Glomerular visceral epithelial cell (primary cell): Measurements from ENCODE around the gene RPL13A.
"Not testable (repeated sequence)": the region's sequence is repeated elsewhere in the genome, so short reads cannot be mapped to it uniquely, and the experiment has no call there.

ENCODE experiments used
- DNase-seq: peaks from one replicate; pipeline ENCODE4 v3.0.0-alpha.2; 2016; ENCODE audit errors: extremely low spot score

The RPL13A gene

GRCh38 chr19:49487277-49488045 lies at the start of gene RPL13A:
RPL13A (plus strand) TSS chr19:49487608; CDS start chr19:49487630, 22 bp downstream.
- peak; percentile 100 for DNase-seq

DNA sequence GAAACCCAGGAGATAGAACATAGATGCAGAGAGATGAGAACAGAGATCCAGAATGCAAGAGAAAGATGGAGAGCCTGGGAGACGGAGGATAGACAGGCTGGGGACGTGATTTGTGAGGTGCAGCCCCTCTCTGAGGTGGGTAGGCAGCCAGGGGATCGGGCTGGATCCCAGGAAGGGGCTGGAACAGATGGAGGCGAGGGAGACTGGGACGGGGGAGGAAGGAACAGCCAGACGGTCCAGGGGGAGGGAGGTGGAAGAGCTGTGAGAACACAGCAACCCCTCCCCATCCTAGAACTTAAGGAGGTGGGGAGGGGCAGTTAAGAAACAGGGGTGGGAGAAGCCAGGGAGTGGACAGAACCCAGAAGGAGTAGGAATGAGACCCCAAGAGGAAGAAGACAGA lies 49.1 kb upstream of the RPL13A start:
- DNase-seq, result no peak

DNA sequence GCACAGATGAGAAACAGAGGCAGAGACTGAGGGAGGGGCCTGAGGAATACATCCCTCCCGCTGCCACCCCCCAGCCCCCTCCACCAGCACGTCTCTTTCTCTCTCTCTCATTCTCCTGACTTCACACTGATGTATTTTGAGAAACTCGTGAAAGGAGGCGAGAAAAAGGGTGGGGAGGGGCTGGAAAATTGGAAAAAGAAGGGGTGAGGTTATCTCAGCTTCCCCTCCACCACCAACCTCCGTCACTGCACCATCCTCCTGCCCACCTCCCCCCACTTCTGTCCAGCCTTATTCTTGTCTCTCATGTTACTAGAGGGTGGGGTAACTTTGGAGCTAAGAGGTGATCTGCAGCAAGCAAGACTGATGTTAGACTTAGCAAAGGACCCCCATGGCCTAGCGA lies 47.6 kb upstream of the RPL13A start:
- DNase-seq, result no peak

DNA sequence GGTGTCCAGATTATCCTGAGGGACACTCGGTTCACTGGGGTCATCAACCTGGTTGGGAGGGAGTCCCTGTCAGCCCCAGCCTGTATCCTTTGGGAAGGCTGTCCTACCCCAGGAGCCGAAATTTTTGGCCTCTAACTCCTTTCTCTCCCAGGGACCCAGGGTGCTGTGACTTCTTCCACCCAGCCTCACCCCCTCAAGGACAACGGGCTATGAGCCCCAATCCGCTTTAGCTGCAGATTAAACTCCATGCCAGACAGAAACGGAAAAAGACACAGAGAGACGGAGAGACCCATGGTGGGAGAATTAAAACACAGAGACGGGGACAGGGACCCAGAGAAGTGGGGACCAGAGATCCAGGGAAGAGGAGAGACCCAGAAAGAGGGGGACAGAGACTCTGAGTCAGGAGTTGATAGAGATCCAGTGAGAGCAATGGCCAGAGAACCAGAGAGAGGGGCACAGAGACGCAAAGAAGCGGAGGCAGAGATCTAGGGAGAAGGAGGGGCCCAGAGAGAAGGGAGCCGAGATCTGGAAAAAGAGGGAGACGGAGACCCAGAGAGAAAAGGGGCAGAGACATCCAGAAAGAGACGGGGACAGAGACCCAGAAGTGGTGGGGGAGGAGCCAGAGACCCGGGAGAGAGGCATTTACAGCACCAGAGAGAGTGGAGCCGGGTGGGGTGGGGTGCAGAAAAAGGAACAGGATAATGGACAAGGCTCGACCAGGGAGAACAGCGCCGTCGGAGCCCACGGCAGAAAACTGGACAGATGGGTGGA lies 46.8 kb upstream of the RPL13A start:
- no peak for DNase-seq

DNA sequence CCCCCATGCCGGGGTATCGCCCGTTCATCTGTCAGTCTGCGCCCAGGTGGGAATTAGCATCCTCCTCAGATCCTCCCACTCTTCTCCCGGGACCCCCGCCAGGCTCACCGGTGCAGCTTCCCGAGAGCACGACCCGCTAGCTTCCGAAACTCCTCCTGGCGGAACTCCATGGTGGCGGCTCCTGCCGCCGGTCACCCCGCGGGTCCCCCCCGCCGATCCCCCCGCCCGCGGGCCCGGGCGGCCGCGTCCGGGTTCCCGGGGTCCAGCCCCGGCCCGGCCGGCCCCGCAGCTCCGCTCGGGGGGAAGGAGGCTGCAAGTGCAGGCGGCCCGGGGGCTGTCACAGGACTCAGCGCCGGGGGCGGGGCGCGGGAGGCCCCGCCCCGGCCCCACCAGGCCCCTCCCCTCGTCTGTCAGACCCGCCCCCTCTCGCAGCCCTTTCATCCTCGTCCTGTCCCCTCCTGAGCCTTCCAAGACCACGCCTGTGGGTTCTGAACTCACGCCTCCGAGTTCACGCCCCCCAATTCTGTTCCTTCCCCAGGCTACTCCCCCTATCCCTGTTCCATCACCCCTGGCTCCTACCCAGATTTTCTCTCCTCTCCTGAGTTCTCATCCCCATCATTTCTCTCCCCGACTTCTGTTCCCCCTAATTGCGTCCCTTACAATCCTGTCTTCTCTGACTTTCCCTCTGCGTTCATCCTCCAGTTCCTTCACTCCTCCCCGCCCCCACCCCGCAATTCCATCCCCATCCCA lies 46.0 kb upstream of the RPL13A start, which contains the start of gene SLC17A7:
Gene SLC17A7 (minus strand): TSS at position 318 of the 750 bp plus-strand sequence. CDS start 148 bp downstream, at position 170.
- peak; percentile 12 for DNase-seq

DNA sequence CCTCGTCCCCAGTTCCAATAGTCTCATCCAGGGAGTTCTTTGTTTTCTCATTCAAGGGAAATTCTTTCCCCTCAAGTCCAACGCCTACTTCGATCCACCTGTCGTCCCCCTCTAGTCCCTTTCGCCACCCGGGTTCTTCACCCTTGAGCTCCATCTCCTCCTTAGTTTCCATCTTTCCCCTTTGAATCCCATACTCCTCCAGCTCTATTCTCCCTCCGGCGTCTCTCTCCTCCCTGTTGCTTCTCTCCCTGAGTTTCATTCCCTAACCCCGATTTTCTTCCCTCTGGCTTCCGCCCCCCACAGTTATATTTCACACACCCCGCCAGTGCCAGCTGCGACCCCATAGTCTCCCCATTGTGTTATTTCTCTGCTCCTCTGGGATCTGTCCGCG lies 45.5 kb upstream of the RPL13A start:
- DNase-seq, result no peak

DNA sequence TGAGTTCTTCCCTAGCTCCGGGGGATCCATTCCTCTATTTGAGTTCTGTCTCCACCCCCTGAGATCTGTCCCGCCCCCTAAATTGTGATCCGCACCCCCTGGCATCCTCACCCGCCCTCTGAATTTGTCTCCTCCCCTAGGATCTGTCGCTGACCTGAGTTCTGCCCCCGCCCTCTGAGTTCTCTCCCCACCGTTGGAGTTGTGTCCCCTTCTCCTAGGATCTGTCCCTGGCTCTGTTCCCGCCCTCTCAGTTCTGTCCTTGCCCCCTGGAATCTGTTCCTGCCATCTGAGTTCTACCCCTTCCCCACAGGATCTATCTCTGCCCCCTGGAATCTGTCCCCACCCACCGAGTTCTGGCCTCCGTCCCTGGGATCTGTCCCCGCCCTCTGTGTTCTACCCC lies 45.1 kb upstream of the RPL13A start:
- peak; percentile 13 for DNase-seq

GRCh38 chr19:49442771-49443365 lies 44.5 kb upstream of the RPL13A start:
- DNase-seq, result peak; percentile 88

- peak; percentile 95 for DNase-seq
These were observed 43.9 kb upstream of the RPL13A start for GRCh38 chr19:49443366-49444099.

GRCh38 chr19:49444100-49444700 lies 43.2 kb upstream of the RPL13A start:
- DNase-seq, result not testable (repeated sequence)

GRCh38 chr19:49445997-49446396 lies 41.4 kb upstream of the RPL13A start:
- DNase-seq, result no peak

- peak; percentile 37 for DNase-seq
These were observed 39.6 kb upstream of the RPL13A start for GRCh38 chr19:49447485-49448431.

- no peak for DNase-seq
These were observed 39.0 kb upstream of the RPL13A start for GRCh38 chr19:49448432-49448786.

DNA sequence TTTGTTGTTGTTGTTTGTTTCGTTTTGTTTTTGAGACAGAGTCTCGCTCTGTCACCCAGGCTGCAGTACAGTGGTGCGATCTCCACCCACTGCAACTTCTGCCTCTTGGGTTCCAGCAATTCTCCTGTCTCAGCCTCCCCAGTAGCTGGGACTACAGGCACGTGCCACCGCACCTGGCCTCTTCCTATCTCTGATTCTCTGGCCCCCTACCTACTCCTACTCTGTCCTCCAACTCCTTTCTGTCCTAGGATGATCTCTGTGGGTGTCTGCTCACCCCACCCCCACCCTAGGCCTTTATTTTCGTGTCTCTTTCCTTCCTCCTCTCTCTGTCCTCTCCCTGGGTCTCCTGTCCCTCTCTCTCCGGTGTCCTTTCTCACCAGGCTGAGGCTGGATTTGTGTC lies 37.0 kb upstream of the RPL13A start:
- no peak for DNase-seq

- DNase-seq, result peak; percentile 99
These were observed 35.8 kb upstream of the RPL13A start, which contains the start of gene PIH1D1 for GRCh38 chr19:49451430-49452181. PIH1D1 (minus strand) TSS chr19:49451814; CDS start chr19:49451574, 240 bp downstream.

DNA sequence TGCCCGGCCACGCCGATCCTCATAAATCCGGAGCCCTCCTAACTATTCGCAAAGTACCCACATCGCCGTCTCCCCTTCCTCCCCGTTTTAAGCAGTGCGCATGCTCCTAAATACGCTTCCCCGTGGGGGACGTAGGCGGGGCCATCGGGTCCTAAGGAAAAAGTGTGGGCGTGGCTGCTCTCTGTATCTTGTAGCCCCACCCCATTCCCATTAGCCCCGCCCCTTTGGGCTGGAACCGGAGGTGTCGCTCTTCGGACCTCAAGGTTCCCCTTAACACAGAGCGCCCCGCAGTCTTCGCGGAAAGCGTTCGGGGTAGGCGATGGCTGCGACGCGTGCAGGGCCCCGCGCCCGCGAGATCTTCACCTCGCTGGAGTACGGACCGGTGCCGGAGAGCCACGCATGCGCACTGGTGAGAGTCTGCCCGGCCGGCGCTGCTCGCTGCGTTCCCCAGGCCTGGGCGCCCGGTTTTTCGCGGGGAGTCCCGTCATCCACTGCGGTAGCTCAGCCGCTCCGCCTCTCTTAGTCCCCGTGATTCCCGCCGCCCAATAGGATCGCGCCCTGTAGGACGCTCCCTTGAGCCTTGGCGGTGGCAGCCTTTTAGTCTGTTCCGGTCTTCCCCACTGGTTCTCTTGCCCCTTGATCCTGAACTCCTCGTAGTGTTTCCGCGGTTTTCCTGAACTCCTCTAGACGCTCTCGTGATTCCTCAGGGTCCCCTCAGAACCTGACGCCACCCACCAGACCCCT lies 34.2 kb upstream of the RPL13A start, which contains the start of gene ALDH16A1:
Gene ALDH16A1 (plus strand): TSS at position 213 of the 744 bp plus-strand sequence. CDS start 107 bp downstream, at position 320.
- peak; percentile 98 for DNase-seq

DNA sequence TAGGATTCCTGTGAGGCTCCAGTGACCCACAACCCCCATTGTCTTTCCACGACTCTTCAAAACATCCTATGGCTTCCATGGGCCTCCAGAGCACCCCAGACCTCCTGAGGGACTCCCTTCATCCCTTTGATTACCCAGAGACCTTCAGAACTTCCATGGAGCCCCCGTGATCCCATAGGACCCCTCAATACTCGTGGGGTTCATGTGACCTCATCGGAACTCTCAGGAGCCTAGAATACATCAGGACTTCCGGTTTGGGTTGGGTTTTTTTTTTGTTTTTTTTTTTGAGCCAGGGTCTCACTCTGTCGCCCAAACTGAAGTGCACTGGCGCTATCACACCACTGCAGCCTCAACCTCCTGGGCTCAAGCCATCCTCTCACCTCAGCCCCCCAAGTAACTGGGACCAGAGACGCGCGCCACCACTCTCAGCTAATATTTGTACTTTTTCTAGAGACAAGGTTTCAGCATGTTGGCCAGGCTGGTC lies 33.6 kb upstream of the RPL13A start:
- no peak for DNase-seq

DNA sequence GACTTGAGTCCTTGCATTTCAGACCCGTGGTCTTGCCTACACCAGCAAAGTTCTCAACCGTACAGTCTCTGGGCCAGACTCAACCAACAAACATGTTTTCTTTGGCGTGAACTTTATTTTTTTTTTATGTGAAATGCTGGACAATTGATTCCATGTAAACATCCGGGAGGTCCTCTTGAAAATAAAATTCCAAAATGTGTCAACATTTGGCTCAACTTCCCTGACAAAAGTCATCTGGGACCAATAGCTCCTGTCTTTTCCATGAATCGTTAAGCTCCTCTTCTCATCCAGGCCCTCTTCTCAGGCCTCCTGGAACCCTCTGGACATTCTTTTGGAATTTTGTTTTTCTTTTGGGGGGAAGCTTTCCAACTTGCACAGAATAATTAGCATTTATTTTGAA lies 31.6 kb upstream of the RPL13A start:
- DNase-seq, result no peak
